DOHH2 (cell line): ENCODE measurements around the gene MYLK.
"Not testable (repeated sequence)": the region's sequence is repeated elsewhere in the genome, so short reads cannot be mapped to it uniquely, and the experiment has no call there.

Experiments used
- H3F3A ChIP-seq: fragments of 200-600 bp; sonication (generic), shearing (Covaris generic); 2 replicates; pipeline ENCODE4 v1.6.0; 2016; ENCODE audit warnings: antibody characterized with exemption, mild to moderate bottlenecking; ENCODE audit not compliant: control insufficient read depth, insufficient read depth
- H3K27ac ChIP-seq: fragments of 200-600 bp; sonication (generic); 2 replicates; pipeline ENCODE4 v1.5.1; 2014; ENCODE audit warnings: low read depth, mild to moderate bottlenecking, low read length, moderate library complexity
- H3K27me3 ChIP-seq: fragments of 200-600 bp; sonication (generic); 2 replicates; pipeline ENCODE4 v1.6.1; 2014; ENCODE audit warnings: mild to moderate bottlenecking, low read length, mixed read lengths; ENCODE audit not compliant: control insufficient read depth
- H3K36me3 ChIP-seq: fragments of 200-600 bp; sonication (generic); 2 replicates; pipeline ENCODE4 v1.6.1; 2014; ENCODE audit warnings: mild to moderate bottlenecking, low read length, moderate library complexity, mixed read lengths; ENCODE audit not compliant: control insufficient read depth
- H3K4me1 ChIP-seq: fragments of 200-600 bp; sonication (generic); 2 replicates; pipeline ENCODE4 v1.6.1; 2014; ENCODE audit warnings: mild to moderate bottlenecking, low read length, mixed read lengths; ENCODE audit not compliant: control insufficient read depth
- H3K4me2 ChIP-seq: fragments of 200-600 bp; sonication (generic); 2 replicates; pipeline ENCODE4 v1.6.0; 2014; ENCODE audit warnings: mild to moderate bottlenecking, low read length, moderate library complexity
- H3K4me3 ChIP-seq: fragments of 200-600 bp; sonication (generic); 2 replicates; pipeline ENCODE4 v1.5.1; 2014; ENCODE audit warnings: mild to moderate bottlenecking, low read length, mixed read lengths
- H3K79me2 ChIP-seq: fragments of 200-600 bp; sonication (generic); 2 replicates; pipeline ENCODE4 v1.6.1; 2014; ENCODE audit warnings: mild to moderate bottlenecking, low read length, mixed read lengths; ENCODE audit not compliant: control insufficient read depth
- H3K9me2 ChIP-seq: fragments of 200-600 bp; sonication (generic); replicated peaks from 2 replicates; pipeline ENCODE4 v1.6.1; 2014; ENCODE audit warnings: mild to moderate bottlenecking, low read length, mixed read lengths; ENCODE audit not compliant: control insufficient read depth
- H3K9me3 ChIP-seq: fragments of 200-600 bp; sonication (generic); 2 replicates; pipeline ENCODE4 v1.6.1; 2014; ENCODE audit warnings: antibody characterized with exemption, low read length, mixed read lengths; ENCODE audit not compliant: control insufficient read depth, insufficient read depth
- H4K20me1 ChIP-seq: fragments of 200-600 bp; sonication (generic); 2 replicates; pipeline ENCODE4 v1.6.0; 2014; ENCODE audit warnings: low read depth, mild to moderate bottlenecking, antibody characterized with exemption, low read length, moderate library complexity; ENCODE audit not compliant: control insufficient read depth, insufficient read depth
- CTCF ChIP-seq: fragments of 200-600 bp; sonication (generic); IDR thresholded peaks from one replicate; pipeline ENCODE4 v1.5.1; 2014; ENCODE audit warnings: antibody characterized with exemption, mild to moderate bottlenecking, low read depth, low read length; ENCODE audit not compliant: poor library complexity, severe bottlenecking
- EZH2phosphoT487 ChIP-seq: fragments of 200-600 bp; sonication (generic); IDR thresholded peaks from 2 replicates; pipeline ENCODE4 v1.6.1; 2017; ENCODE audit warnings: borderline replicate concordance, mild to moderate bottlenecking, antibody characterized with exemption, low read length, moderate library complexity, mixed read lengths

The MYLK gene

GRCh38 chr3:123702057-123702456, 182.1 kb downstream of the MYLK start:
- H3K4me3 ChIP-seq, H3F3A ChIP-seq, H3K9me3 ChIP-seq, H3K4me1 ChIP-seq, H3K4me2 ChIP-seq, H3K79me2 ChIP-seq, H3K9me2 ChIP-seq, H3K27me3 ChIP-seq, H3K36me3 ChIP-seq, H4K20me1 ChIP-seq, H3K27ac ChIP-seq: not testable (repeated sequence)
- peak; percentile 51 for TF ChIP-seq CTCF

GRCh38 chr3:123700791-123701722, 183.1 kb downstream of the MYLK start:
- H3F3A ChIP-seq = no peaks in the 10 kb centered on the region
- no peaks in the 10 kb centered on the region for H3K9me2 ChIP-seq
- H3K36me3 ChIP-seq = no peaks in the 10 kb centered on the region
- no peaks in the 10 kb centered on the region for H3K9me3 ChIP-seq
- no peaks in the 10 kb centered on the region for H3K79me2 ChIP-seq
- H3K27ac ChIP-seq = no peak overlapping the region
- H3K4me2 ChIP-seq = no peak overlapping the region
- H4K20me1 ChIP-seq = no peaks in the 10 kb centered on the region
- H3K4me3 ChIP-seq = no peak overlapping the region
- peaks cover 6% of the 10 kb centered on the region for H3K4me1 ChIP-seq
- no peaks in the 10 kb centered on the region for H3K27me3 ChIP-seq
- TF ChIP-seq CTCF (no peak), EZH2phosphoT487 (no peak)

- H3K4me1 ChIP-seq = peaks cover 9% of the 10 kb centered on the region
- H3K27ac ChIP-seq = no peak overlapping the region
- TF ChIP-seq EZH2phosphoT487 (no peak), CTCF (no peak)
- no peaks in the 10 kb centered on the region for H4K20me1 ChIP-seq
- peaks cover 3% of the 10 kb centered on the region; the same call in 1 of the 2 replicates for H3K27me3 ChIP-seq
- H3K4me3 ChIP-seq = no peak overlapping the region
- H3K9me2 ChIP-seq = no peaks in the 10 kb centered on the region
- no peak overlapping the region for H3K4me2 ChIP-seq
- H3K36me3 ChIP-seq = no peaks in the 10 kb centered on the region
- H3K9me3 ChIP-seq = no peaks in the 10 kb centered on the region
- H3F3A ChIP-seq = no peaks in the 10 kb centered on the region
- H3K79me2 ChIP-seq = no peaks in the 10 kb centered on the region
These were observed 185.3 kb downstream of the MYLK start for GRCh38 chr3:123698813-123699212.
